Neural cell (in vitro differentiated cells): ENCODE results near the gene RNF113A. TPM values are rescaled to one million over a fixed set of nuclear protein-coding genes. Genes with fewer than 3 reads are reported as not detected.

ENCODE experiments used
- H2AFZ ChIP-seq: fragments of 200-600, 300-800 bp; sonication (generic), shearing (Covaris generic); 2 replicates; pipeline ENCODE4 v1.6.0; 2014; ENCODE audit warnings: low read depth, mild to moderate bottlenecking, antibody characterized with exemption, low read length, moderate library complexity
- H3F3A ChIP-seq: fragments of 200-600 bp; shearing (Covaris generic); 2 replicates; pipeline ENCODE4 v1.6.1; 2016; ENCODE audit warnings: mild to moderate bottlenecking, moderate library complexity, mixed read lengths, antibody characterized with exemption, low read length; ENCODE audit not compliant: insufficient read depth, poor library complexity, severe bottlenecking
- H3K27ac ChIP-seq: fragments of 200-600, 300-800 bp; sonication (generic), shearing (Covaris generic); 2 replicates; pipeline ENCODE4 v1.5.1; 2014; ENCODE audit warnings: mild to moderate bottlenecking, low read length, moderate library complexity
- H3K27me3 ChIP-seq: fragments of 300-800, 200-600 bp; sonication (generic), shearing (Covaris generic); 2 replicates; pipeline ENCODE4 v1.6.0; 2014; ENCODE audit warnings: mild to moderate bottlenecking, low read depth, low read length, moderate library complexity; ENCODE audit not compliant: insufficient read depth
- H3K36me3 ChIP-seq: fragments of 300-800, 200-600 bp; sonication (generic), shearing (Covaris generic); 2 replicates; pipeline ENCODE4 v1.5.1; 2014; ENCODE audit warnings: mild to moderate bottlenecking, antibody characterized with exemption, low read length, moderate library complexity; ENCODE audit not compliant: insufficient read depth
- H3K4me2 ChIP-seq: fragments of 300-800, 200-600 bp; sonication (generic), shearing (Covaris generic); 2 replicates; pipeline ENCODE4 v1.6.0; 2014; ENCODE audit warnings: mild to moderate bottlenecking, low read length
- H3K4me3 ChIP-seq: fragments of 300-800, 200-600 bp; sonication (generic), shearing (Covaris generic); 2 replicates; pipeline ENCODE4 v1.5.1; 2014; ENCODE audit warnings: mild to moderate bottlenecking, low read length, moderate library complexity
- H3K79me2 ChIP-seq: fragments of 200-600 bp; shearing (Covaris generic); replicated peaks from 2 replicates; pipeline ENCODE4 v1.6.0; 2014; ENCODE audit warnings: mild to moderate bottlenecking, low read length, moderate library complexity; ENCODE audit not compliant: insufficient read depth
- H3K9ac ChIP-seq: fragments of 300-800, 200-600 bp; sonication (generic), shearing (Covaris generic); 2 replicates; pipeline ENCODE4 v1.6.1; 2016; ENCODE audit warnings: mild to moderate bottlenecking, low read length, mixed read lengths
- H3K9me2 ChIP-seq: fragments of 200-600 bp; shearing (Covaris generic); 2 replicates; pipeline ENCODE4 v1.6.1; 2016; ENCODE audit warnings: mild to moderate bottlenecking, low read length, mixed read lengths; ENCODE audit not compliant: insufficient read depth
- H3K9me3 ChIP-seq: fragments of 200-600, 300-800 bp; sonication (generic), shearing (Covaris generic); 2 replicates; pipeline ENCODE4 v1.6.1; 2016; ENCODE audit warnings: mild to moderate bottlenecking, mixed run types, low read length, moderate library complexity, mixed read lengths
- H4K20me1 ChIP-seq: fragments of 200-600 bp; shearing (Covaris generic); 2 replicates; pipeline ENCODE4 v1.6.1; 2016; ENCODE audit warnings: mild to moderate bottlenecking, mixed run types; ENCODE audit not compliant: insufficient read depth
- CTCF ChIP-seq: fragments of 450-650 bp; IDR thresholded peaks from 2 replicates; pipeline ENCODE4 v1.5.1; 2014; ENCODE audit warnings: antibody characterized with exemption, mild to moderate bottlenecking, moderate library complexity; ENCODE audit not compliant: poor library complexity, severe bottlenecking
- EP300 ChIP-seq: fragments of 450-650 bp; conservative IDR thresholded peaks from 2 replicates; pipeline ENCODE4 v1.6.1; 2014; ENCODE audit warnings: antibody characterized with exemption, mild to moderate bottlenecking, moderate library complexity; ENCODE audit not compliant: poor library complexity, severe bottlenecking
- EZH2 ChIP-seq: fragments of 200-600, 300-800 bp; shearing (Covaris generic), sonication (generic); IDR thresholded peaks from 2 replicates; pipeline ENCODE4 v1.6.1; 2014; ENCODE audit warnings: antibody characterized with exemption, low read length, borderline replicate concordance, mild to moderate bottlenecking; ENCODE audit not compliant: insufficient read depth, poor library complexity, severe bottlenecking
- MXI1 ChIP-seq: fragments of 450-650 bp; conservative IDR thresholded peaks from 2 replicates; pipeline ENCODE4 v1.6.1; 2014; ENCODE audit warnings: antibody characterized with exemption, mild to moderate bottlenecking; ENCODE audit not compliant: poor library complexity, severe bottlenecking
- POLR2AphosphoS5 ChIP-seq: IDR thresholded peaks from 2 replicates; pipeline ENCODE4 v1.6.1; 2012
- RAD21 ChIP-seq: fragments of 450-650 bp; conservative IDR thresholded peaks from 2 replicates; pipeline ENCODE4 v1.6.1; 2014; ENCODE audit warnings: antibody characterized with exemption, mild to moderate bottlenecking, moderate library complexity
- REST ChIP-seq: IDR thresholded peaks from 2 replicates; pipeline ENCODE4 v1.6.1; 2012; ENCODE audit warnings: borderline replicate concordance
- SMC3 ChIP-seq: fragments of 450-650 bp; conservative IDR thresholded peaks from 2 replicates; pipeline ENCODE4 v1.6.1; 2014; ENCODE audit warnings: antibody characterized with exemption, mild to moderate bottlenecking, moderate library complexity; ENCODE audit not compliant: poor library complexity
- TAF1 ChIP-seq: IDR thresholded peaks from 2 replicates; pipeline ENCODE4 v1.6.1; 2012; ENCODE audit warnings: low read depth
- polyA plus RNA-seq: library from polyadenylated mRNA; depleted of rRNA; stranded (reverse); fragments of >200 nt; gene quantifications from 2 replicates; pipeline ENCODE4 v1.2.3, GENCODE V29; 2014

Gene RNF113A
- polyA plus RNA-seq, 1 donor from 2014 or later: 27.2 TPM

DNA sequence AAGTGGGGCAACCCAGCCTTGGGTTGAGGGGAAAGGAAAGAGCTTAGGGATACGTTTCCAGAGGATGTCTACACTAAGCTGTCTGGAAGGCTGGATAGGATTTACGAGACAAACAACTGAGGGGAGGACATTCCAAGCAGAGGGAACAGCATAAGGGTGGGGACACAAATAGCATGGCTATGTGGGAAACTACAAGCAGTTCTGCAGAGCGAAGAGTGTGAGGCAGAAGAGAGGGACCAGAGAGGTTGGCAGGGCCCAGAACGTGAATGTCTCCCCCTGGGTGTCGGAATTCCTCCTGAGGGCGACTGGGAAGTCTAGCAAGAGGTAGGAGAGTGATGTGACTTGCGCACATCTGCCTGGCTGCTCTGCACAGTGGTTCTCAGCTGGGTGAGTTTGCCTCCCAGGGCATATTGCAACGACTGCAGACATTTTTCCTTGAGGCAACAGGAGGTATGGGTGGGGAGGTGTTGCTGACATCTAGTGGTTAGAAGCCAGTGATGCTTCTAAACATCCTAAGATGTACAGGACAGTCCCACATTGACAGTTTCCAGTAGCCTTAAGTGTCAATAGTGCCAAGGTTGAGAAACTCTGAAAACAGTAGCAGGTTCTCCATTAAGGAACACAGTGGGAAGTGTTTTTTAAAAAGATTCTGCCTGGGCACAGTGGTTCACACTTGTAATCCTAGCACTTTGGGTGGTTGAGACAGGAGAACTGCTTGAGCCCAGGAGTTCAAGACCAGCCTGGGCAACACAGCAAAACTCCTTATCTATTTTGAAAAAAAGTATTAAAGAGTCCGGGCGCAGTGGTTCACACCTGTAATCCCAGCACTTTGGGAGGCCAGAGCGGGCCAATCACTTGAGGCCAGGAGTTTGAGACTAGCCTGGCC lies 9.3 kb upstream of the RNF113A start:
- Histone ChIP-seq H3K9me2 (no peaks in the 10 kb centered on the region), H3K27me3 (no peaks in the 10 kb centered on the region), H3K36me3 (no peaks in the 10 kb centered on the region), H3K27ac (no peak overlapping the region), H3K4me2 (no peak overlapping the region), H3K79me2 (no peaks in the 10 kb centered on the region), H4K20me1 (no peaks in the 10 kb centered on the region), H3K9ac (no peak overlapping the region), H2AFZ (no peak overlapping the region), H3K4me3 (no peak overlapping the region), H3K9me3 (no peaks in the 10 kb centered on the region), H3F3A (no peaks in the 10 kb centered on the region)
- TF ChIP-seq SMC3 (peak; percentile 71), MXI1 (no peak), RAD21 (peak; percentile 68), POLR2AphosphoS5 (no peak), EZH2 (no peak), CTCF (peak; percentile 73)

- H3K4me3 ChIP-seq: no peak overlapping the region
- H3K9ac ChIP-seq: no peak overlapping the region
- TF ChIP-seq RAD21: no peak
- TF ChIP-seq EP300: no peak
- TF ChIP-seq EZH2: no peak
- no peak for TF ChIP-seq CTCF
- no peak for TF ChIP-seq POLR2AphosphoS5
- no peak for TF ChIP-seq SMC3
- TF ChIP-seq REST: no peak
- no peak for TF ChIP-seq TAF1
- TF ChIP-seq MXI1: no peak
- H3K9me3 ChIP-seq: no peaks in the 10 kb centered on the region
- H3F3A ChIP-seq: no peaks in the 10 kb centered on the region
- no peak overlapping the region for H3K4me2 ChIP-seq
- H4K20me1 ChIP-seq: no peaks in the 10 kb centered on the region
- no peak overlapping the region for H2AFZ ChIP-seq
- H3K27ac ChIP-seq: no peak overlapping the region
- no peaks in the 10 kb centered on the region for H3K9me2 ChIP-seq
- no peaks in the 10 kb centered on the region for H3K27me3 ChIP-seq
- no peaks in the 10 kb centered on the region for H3K79me2 ChIP-seq
- no peaks in the 10 kb centered on the region for H3K36me3 ChIP-seq
These were observed 8.5 kb upstream of the RNF113A start for GRCh38 chrX:119880076-119880475.
